HFF-Myc (cell line): ENCODE data around the gene NISCH.

Experiments
- DNase-seq: peaks from one replicate; pipeline ENCODE4 v3.0.0-alpha.2; 2011; ENCODE audit warnings: low read depth; ENCODE audit errors: extremely low read depth
- H3K4me3 ChIP-seq: replicated peaks from 2 replicates; pipeline ENCODE4 v1.5.1; 2011; ENCODE audit warnings: low read depth, mild to moderate bottlenecking, control low read depth, low read length
- TF ChIP-seq, protein P1 (sequence below): IDR thresholded peaks from 2 replicates; pipeline ENCODE4 v1.5.1; 2012; ENCODE audit warnings: mild to moderate bottlenecking, low read depth, low read length, control low read depth; ENCODE audit errors: missing control alignments

The NISCH gene

GRCh38 chr3:52439426-52440248 is 15.8 kb upstream of the NISCH start:
- no peak for DNase-seq
- H3K4me3 ChIP-seq: no peak overlapping the region
- TF ChIP-seq, protein P1, sequence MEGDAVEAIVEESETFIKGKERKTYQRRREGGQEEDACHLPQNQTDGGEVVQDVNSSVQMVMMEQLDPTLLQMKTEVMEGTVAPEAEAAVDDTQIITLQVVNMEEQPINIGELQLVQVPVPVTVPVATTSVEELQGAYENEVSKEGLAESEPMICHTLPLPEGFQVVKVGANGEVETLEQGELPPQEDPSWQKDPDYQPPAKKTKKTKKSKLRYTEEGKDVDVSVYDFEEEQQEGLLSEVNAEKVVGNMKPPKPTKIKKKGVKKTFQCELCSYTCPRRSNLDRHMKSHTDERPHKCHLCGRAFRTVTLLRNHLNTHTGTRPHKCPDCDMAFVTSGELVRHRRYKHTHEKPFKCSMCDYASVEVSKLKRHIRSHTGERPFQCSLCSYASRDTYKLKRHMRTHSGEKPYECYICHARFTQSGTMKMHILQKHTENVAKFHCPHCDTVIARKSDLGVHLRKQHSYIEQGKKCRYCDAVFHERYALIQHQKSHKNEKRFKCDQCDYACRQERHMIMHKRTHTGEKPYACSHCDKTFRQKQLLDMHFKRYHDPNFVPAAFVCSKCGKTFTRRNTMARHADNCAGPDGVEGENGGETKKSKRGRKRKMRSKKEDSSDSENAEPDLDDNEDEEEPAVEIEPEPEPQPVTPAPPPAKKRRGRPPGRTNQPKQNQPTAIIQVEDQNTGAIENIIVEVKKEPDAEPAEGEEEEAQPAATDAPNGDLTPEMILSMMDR: no peak

GRCh38 chr3:52440249-52440551 is 15.2 kb upstream of the NISCH start:
- TF ChIP-seq, protein P1: no peak
- no peak for DNase-seq

GRCh38 chr3:52440671-52441070 is 14.7 kb upstream of the NISCH start:
- DNase-seq: no peak
- TF ChIP-seq, protein P1: no peak
- H3K4me3 ChIP-seq: no peak overlapping the region

More at GRCh38 chr3:52440249-52440551, 15.2 kb upstream of the NISCH start:
- H3K4me3 ChIP-seq: no peak overlapping the region

DNA sequence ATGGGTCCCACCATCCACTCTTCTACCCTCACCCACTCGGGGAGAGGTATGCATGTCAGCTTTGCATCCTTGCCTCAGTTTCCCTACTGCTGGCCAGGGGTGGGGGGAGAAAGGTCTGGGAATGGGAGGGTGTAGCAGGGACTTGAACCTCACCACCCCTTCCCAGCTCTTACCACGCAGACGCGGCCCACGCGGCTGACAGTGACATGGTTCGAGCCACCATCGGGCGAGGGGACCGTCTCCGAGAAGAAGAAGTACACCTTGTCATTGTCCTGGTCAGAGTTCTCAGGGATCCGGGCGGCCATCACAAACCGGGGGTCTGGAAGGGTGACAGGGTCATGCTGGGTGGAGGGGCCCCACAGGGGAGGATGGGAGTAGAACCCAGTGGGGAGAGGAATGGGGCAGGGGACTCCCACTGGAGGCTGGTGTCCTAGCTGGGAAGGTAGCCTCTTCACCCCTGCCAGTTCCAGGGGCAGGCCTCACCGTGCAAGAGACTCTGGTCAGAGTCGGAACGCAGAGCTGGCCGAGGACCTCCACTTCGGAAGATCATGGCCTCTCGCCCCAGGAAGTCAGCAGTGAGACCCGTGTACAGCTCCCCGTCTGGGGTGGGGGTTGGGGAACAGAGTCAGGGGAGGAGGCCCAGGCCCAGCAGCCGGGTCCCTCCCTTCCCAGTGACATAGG is 14.2 kb upstream of the NISCH start:
- TF ChIP-seq, protein P1: no peak
- DNase-seq: no peak
- no peak overlapping the region for H3K4me3 ChIP-seq

- TF ChIP-seq, protein P1: no peak
- H3K4me3 ChIP-seq: no peak overlapping the region
- DNase-seq: no peak
Observed at GRCh38 chr3:52441772-52442332, 13.6 kb upstream of the NISCH start.

- no peak for DNase-seq
- no peak overlapping the region for H3K4me3 ChIP-seq
- TF ChIP-seq, protein P1: no peak
Observed at GRCh38 chr3:52442409-52443267, 12.8 kb upstream of the NISCH start.
